Caki2 (cell line): ENCODE results near the gene C9orf153. TPM values are rescaled to one million over a fixed set of nuclear protein-coding genes. Genes with fewer than 3 reads are reported as not detected.

Source experiments
- DNase-seq: peaks from one replicate; pipeline ENCODE4 v3.0.0-alpha.2; 2015; ENCODE audit warnings: low read depth
- in situ Hi-C: cut with HindIII; loops from 2 replicates; pipeline ENCODE4 v1.10.0; 2016; ENCODE audit warnings: low sequenced_read_pairs, low pct_unique_long_range_greater_than_20kb, mixed read lengths
- total RNA-seq: library from RNA; depleted of rRNA; stranded (reverse); fragments of >200 nt; shearing (Covaris generic); gene quantifications from 2 replicates; pipeline ENCODE4 v1.2.3, GENCODE V29; 2014; ENCODE audit warnings: low replicate concordance

Gene C9orf153
- total RNA-seq, 1 experiment from 2014 or later, result not detected

DNA sequence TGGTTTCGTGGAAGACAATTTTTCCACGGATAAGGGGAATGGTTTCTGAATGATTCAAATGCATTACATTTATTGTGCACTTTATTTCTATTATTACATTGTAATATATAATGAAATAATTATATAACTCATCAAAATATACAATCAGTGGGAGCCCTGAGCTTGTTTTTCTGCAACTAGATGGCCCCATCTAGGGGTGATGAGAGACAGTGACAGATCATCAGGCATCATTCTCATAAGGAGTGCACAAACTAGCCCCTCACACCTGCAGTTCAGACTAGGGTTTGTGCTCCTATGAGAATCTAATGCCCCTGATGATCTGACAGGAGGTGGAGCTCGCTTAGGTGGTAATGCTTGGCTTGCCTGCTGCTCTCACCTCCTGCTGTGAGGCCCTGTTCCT lies 16.5 kb upstream of the C9orf153 start:
- no peak for DNase-seq
- in situ Hi-C loops, result no loop called here

DNA sequence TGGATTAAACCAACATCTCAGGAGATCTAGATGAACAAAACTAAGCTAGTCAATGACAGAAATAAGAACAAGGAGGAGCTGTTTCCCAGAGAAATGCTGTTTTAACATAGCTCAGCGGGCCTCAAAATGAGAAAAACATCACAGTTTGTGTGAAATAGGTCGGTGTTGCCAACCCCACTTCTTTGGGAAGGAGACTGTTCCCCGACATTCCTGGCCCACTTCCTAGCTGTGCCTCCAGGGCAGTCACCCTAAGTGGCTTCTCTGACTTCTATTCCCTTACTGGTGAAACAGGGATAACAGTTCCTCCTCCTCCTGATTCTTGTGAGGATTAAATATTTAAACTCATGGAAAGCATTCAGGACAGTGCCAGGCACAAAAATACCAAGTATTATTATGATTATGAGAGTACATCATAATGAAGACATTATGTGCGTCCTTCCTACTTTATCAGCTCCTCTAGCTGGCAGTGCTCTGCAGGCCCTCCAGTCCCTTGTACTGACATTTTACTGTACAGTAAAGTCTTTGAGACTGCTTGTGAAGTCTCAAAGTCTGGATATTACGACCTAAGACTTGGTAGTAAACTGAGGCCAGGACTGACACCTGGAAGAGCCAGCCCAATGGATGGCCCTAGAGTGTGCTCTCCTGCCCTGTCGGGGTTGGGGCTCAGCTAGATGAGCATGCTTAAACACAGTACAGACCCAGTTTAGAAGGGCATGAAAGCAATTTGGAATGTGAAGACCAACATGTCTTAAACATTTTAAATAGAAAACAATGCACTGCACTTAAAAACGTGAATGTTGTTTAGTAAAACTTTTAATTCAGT lies 15.6 kb upstream of the C9orf153 start:
- in situ Hi-C loops, result no loop called here
- no peak for DNase-seq

DNA sequence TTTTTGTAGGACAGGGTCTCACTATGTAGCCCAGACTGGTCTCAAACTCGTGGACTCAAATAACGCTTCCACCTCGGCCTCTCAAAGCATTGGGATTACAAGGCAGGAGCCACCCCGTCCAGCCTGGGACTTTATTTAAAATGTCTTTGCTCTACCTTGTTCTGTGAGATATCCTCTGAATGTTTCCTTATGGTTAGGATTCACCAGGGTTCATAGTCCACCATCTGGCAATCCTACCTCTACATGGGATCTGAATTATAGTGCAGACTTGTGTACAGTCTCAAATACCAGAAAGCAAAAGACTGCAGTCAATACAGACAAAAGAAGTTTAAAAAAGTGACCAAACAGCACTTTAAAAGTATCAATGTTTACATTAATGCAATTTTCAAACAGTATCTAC lies 12.8 kb upstream of the C9orf153 start:
- DNase-seq, result no peak
- in situ Hi-C loops, result no loop called here

DNA sequence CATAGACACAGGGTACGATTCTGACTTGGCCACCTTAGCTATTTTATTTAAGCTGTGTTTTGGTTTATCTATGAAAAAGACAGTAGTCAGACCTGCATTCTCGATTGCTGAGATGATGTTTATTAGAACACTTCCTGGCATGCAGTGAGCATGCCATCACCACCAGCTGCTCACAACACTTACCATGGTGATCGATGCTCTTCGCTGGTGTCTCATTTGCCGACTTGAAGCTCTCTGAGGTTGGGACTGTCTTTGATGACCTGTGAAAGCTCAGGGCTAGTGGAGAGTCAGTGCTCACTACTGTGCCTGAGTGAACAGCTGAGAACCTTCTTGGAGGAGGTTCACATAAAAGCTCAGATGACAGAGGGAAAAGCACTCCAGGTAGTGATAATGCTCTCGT lies 4.4 kb upstream of the C9orf153 start:
- in situ Hi-C loops, result no loop called here
- DNase-seq, result no peak

DNA sequence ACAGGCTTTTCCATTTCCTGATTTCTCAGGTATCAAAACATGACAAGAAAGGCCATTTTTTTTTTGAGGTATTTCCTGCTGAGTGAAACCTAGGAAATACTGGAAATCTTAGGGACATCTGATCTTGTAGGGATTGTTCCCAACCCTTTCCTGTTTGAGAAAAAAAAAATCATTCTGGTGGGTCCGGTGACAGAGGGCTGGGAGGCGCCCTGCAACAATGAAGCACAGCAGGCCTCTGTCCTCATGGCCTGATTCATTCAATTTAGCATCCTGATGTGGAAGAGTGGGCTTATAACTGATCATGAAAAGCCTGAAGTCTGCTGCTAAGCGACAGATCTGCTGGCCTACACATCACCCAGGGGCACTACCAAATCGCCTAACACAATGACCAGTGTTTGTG lies 3.0 kb upstream of the C9orf153 start:
- in situ Hi-C loops, result no loop called here
- no peak for DNase-seq

DNA sequence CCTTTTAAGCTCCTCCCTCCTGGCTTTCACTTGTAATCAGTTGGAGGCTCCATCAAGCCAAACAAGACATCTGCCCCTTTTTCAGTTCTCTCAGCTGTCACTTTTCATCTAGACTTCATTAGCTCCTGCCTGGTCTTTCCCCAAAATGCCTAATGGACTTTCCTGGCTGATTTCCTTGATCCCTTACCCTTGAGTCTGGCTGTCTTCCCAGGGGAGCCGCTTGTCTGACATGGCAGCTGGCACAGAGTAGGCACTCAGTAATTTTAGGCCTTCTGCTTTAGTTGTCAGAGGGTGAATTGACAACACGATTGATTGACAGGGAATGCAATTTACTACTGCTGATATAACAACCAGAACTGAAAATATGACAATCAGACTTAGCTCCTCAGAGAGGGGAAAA lies 2.1 kb downstream of the C9orf153 start:
- no peak for DNase-seq
- in situ Hi-C loops, result no loop called here

DNA sequence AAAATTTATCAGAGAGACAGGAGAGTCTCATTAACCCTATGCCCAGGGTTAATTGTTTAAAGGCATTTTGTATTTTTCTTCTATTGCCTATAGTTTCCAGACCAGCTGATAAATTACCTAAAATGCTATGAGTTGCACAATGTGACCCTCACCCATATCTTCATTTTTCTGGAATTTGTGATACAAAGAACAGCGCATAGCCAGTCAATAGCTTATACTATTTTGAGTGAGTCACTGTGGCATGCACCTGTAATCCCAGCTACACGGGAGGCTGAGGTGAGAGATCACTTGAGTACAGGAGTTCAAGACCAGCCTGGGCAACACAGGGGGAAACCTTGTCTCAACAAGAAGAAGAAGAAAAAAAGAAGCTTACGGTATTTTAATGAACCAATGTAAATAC lies 2.8 kb downstream of the C9orf153 start:
- in situ Hi-C loops, result no loop called here

DNA sequence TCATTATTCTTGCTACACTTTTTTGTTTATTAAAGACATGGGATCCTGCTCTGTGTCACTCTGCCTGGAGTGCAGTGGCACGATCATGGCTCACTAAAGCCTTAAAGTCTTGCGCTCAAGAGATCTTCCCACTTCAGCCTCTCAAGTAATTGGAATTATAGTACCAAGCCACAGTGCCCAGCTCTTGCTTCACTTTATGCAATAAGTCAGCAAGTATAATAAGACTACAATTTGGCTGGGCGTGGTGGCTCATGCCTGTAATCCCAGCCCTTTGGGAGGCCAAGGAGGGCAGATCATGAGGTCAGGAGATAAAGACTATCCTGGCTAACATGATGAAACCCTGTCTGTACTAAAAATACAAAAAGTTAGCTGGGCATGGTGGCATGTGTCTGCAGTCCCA lies 5.9 kb downstream of the C9orf153 start:
- no peak for DNase-seq
- in situ Hi-C loops, result no loop called here

More for the DNA sequence above, 2.8 kb downstream of the C9orf153 start:
- no peak for DNase-seq

DNA sequence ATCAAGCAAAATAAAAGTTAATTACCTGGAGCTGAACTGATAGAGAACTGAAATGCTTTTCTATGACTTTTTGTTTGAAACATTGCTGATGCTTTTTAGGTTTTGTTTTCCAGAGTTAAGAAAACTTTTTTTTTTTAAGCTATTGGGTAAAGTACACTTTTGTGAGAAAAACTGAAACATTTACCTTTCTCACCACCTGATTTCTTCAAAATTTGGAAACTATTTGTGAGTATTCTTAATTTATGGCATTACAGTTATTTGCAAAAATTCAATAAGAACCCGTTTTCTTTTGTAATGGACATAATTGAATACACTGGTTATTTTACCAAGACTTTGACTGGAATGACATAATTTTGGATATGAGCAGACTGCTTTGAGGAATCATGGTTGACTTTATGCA lies 6.6 kb downstream of the C9orf153 start:
- DNase-seq, result peak; percentile 21
- in situ Hi-C loops, result no loop called here

DNA sequence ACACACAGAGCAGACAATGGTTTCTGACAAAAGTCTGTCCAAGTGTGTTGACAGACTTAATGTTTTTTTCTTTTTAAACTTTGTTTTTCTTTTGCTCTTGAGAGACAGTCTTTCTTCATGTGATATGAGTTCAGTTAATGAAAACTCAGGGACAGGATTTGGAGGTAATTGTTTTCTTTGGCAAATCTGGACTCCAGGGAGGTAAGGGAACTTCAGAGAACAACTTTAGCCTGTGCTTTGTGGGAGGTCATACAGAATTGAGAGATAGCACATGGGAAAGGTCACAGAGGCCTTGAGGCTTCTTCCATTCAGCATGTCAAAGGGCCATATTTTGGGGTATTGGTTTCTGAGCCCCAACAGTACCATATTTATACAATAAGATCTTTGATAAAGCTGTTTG lies 9.3 kb downstream of the C9orf153 start:
- DNase-seq, result no peak
- in situ Hi-C loops, result no loop called here

DNA sequence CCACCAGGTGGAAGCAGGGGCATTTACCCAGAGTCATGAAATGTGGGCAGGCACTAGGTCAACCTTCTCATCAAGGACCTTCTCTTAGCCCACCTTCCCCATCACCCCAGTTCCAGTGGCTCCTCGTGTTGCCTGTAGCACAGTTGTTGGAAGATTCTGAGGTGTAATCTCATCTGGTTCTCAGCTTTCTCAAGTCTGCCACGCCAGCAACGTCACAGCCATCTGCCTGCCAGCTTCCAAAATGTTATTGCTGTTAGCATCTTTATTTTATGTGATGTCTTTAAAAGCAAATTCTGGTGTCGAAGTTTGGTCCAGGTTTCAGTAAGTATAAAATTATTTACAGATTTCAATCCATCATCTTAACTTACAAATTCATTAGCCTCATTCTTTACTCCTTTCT lies 10.7 kb downstream of the C9orf153 start:
- no peak for DNase-seq
- in situ Hi-C loops, result no loop called here

DNA sequence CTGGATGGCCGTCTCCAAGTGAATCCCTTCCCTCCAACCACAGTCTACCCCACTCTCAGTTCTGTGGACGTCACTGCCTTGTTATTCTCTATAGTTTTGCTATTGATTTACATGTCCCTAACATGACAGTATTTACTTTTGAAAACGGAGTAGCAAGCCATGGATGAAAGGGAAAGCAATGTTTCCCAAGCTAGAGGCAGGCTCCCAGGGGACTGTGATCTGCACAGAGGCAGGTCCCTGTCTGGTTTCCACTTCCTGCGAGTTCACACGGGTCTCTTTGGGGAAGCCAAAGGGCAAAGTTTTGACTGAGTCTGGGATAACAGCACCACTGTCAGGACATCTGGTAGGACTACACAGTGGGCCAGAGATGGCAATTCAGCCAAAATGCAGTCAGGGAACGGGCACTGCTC lies 12.7 kb downstream of the C9orf153 start:
- in situ Hi-C loops, result no loop called here
- DNase-seq, result no peak

DNA sequence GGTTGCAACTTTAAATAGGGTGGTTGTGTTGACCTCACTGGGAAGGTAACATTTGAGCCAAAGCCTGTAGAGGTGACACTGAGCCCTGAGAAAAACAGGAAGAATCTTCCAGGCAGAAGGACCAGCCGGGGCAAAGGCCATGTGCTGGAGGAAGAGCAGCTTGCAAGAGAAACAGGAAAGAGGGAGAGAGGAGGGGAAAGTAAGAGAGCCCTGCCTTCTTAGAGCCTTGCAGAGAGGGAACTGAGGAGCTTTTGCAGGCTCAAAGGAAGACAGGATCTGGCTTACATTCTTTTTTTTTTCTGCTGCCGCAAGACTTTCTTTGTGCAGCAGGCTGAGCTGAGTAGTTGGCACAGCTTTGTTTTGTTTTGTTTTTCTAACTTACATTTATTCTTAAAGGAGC lies 17.4 kb downstream of the C9orf153 start:
- in situ Hi-C loops, result no loop called here
- DNase-seq, result no peak

DNA sequence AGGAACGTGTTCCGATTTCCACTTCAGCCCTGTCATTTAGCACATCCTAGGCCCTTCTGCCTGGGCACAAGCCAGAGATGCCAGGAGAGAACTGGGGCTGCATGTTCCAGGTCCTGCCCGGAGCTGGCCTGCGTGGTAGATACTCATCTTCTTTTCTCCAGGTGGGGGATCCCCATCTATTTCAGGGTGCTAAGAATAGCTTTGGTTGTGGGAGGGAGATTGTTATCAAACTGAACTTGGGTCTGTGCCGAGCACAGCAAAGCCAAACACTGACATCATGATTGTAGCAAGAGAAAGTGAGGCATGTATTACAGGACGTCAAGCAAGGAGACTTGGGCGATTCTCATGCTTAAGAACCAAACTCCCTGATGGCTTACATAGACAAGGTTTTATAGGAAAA lies 18.2 kb downstream of the C9orf153 start:
- no peak for DNase-seq
- in situ Hi-C loops, result no loop called here

DNA sequence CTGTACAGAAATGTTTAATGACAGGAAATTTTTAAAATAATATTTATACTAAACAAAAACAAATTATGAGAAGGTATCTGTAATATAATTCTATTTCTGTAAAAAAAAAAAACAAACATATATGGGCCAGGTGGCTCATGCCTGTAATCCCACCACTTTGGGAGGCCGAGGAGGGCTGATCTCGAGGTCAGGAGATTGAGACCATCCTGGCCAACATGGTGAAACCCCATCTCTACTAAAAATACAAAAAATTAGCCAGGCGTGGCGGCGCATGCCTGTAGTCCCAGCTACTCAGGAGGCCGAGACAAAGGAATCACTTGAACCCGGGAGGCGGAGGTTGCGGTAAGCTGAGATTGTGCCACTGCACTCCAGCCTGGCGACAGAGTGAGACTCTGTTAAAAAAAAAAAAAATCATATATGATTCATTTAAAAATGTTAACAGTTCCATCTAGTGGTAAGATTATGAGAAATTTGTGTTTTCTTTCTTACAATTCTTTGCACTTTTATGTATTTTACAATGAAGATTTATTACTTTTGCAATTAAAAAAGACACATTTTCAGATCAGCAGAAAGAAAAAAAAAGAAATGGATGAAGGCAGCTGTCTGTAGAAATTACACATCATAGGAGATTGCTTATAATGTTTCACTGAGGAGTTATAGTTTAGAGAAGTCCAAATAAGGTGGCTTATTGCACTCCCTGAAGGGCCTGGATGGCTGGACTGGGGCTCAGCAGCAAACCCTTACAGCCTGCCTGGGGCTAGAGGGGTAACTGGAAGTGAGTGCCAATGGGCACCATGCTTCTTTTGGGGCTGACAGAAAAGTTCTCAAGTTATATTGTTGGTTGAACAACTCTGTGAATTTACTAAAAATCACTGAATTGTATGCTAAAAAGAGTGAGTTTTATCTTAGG lies 20.3 kb downstream of the C9orf153 start:
- in situ Hi-C loops, result no loop called here
- no peak for DNase-seq

DNA sequence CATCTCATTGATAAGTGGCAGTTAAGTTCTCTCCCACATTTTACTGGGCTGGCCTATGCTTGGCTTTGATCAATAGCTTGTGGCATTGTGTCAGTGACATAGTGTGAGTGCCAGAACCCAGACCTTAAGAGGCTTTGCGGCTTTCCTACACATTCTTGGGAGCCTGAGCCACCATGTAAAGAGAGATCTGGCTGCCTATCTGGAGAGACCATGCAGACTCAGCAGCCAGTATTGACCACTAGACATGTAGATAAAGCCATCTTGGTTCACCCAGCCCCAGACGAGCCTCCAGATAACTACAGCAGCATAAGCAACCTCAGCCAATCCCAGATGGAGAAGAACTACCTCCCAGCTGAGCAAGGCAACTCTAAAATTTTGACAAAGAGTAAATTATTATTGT lies 28.6 kb downstream of the C9orf153 start:
- no peak for DNase-seq
- in situ Hi-C loops, result no loop called here

DNA sequence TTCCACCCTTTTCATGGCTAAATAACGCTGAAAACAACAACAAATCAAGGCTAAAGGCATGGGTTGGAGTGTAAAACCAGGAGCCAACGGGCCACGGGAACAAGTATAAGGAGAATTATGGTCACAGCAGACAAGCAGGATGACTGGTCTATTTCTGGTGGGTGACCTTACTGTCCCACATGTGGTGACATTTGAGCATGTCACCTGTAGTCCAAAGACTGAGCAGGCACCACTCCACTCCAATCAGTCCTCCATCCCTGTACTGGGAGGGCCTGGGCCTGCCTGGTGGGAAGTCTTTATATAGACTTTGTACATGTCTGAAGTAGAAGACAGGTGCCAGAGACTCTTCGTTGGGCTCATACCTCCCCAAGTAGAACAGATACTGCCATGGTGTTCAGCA lies 36.8 kb downstream of the C9orf153 start:
- in situ Hi-C loops, result no loop called here
- DNase-seq, result no peak

DNA sequence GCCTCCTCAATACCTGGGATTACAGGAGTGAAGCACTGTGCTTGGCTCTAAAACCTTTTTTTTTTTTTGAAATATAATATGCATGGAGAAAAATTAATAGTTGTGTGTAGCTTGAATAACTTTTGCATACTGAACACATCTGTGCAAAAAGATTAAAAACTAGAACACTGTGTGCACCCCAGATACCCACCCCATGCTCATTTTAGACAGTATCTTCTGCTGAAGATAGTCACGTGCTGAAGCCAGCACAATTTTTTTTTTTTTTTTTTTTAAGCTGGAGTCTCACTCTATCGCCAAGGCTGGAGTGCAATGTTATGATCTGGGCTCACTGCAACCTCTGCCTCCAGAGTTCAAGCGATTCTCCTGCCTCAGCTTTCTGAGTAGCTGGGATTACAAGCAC lies 39.9 kb downstream of the C9orf153 start:
- no peak for DNase-seq
- in situ Hi-C loops, result no loop called here

DNA sequence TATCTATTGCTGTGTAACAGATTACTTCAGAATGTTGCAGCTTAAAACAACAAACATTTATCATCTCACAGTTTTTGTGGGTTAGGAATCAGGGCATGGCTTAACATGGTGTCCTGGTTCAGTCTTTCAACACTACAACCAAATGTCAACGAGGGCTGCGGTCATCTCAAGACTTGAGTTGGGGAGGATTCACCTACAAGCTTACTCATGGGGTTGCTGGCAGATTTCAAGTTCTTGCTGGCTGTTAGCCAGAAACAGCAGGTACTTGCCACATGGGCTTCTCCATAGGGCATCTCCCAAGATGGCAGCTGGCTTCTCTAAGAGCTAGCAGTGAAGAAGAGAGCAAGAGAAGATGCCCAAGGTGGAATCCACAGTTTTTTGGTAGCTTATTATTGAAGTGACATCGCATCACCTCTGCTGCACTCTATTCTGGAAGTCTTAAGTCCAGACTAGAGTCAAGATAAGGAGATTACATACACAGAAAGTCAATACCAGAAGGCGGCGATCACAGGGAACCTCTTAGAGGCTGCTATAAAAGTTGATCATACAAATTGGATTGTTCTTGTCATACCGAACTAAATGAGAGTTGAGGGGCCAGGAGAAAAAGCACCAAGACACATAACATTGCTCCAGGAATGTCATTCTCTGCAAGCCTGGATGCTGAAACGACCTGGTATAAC lies 42.2 kb downstream of the C9orf153 start:
- no peak for DNase-seq
- in situ Hi-C loops, result no loop called here
